ENCODE data around the gene RASSF3. TPM values are rescaled to one million over a fixed set of nuclear protein-coding genes. Genes with fewer than 3 reads are reported as not detected.

Gene RASSF3
- total and polyA plus RNA-seq, 2 of the 13 experiments (the other 11 are each of a cell fraction or from before 2014, with no cell fraction given), result 15.5 to 16.0 TPM

DNA sequence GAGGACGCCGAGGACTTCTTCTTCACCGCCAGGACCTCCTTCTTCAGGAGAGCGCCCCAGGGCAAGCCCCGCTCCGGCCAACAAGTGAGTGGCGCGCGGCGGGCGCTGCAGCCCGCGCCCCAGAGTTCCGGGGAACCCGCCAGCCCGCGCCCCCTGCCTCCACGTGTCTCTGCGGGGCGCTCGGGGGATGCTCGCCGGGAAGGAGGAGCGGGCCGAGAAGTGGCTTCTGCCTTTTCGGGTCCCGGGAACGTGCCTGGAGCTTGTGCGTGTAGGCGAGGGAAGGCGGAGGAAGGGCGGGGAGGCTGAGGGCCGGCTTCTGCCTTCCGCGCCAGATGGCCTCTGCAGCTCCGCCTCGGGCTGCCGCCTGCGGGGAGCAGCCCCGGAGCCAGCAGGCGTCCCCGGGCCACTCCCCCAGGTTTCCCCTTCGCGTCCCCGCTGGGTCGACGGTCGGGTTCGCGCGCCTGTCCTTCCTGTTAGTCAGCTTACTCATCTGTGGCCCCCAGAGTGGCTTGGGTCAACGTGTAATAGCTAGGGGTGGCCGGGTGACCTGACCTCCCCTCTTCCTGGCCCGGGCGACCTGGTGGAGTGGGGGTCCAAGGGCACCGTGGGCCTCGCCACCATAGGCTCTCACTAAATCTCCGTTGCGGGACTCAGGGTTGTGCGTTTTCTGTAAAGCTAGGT is 505 bp downstream of the RASSF3 start (continued):
- 0 out of 2 replicates have a peak, but pooled peaks have one; percentile 36 for TF ChIP-seq NFAT5 (CRISPR knock-in tag; IDR thresholded peaks at IDR 0.05)
- TF ChIP-seq, protein P1, sequence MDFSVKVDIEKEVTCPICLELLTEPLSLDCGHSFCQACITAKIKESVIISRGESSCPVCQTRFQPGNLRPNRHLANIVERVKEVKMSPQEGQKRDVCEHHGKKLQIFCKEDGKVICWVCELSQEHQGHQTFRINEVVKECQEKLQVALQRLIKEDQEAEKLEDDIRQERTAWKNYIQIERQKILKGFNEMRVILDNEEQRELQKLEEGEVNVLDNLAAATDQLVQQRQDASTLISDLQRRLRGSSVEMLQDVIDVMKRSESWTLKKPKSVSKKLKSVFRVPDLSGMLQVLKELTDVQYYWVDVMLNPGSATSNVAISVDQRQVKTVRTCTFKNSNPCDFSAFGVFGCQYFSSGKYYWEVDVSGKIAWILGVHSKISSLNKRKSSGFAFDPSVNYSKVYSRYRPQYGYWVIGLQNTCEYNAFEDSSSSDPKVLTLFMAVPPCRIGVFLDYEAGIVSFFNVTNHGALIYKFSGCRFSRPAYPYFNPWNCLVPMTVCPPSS (IDR thresholded peaks at IDR 0.05), result no peak
- TF ChIP-seq CC2D1A (CRISPR knock-in tag; IDR thresholded peaks at IDR 0.05), result no peak
- 0 out of 2 replicates have a peak, but pooled peaks have one; percentile 42 for TF ChIP-seq PRMT3 (CRISPR knock-in tag; IDR thresholded peaks at IDR 0.05; ENCODE audit: borderline replicate concordance, low read depth)
- no peak for TF ChIP-seq ZNF883 (CRISPR knock-in tag; IDR thresholded peaks at IDR 0.05; ENCODE audit: not compliant biosample characterization)
- TF ChIP-seq, protein P2, sequence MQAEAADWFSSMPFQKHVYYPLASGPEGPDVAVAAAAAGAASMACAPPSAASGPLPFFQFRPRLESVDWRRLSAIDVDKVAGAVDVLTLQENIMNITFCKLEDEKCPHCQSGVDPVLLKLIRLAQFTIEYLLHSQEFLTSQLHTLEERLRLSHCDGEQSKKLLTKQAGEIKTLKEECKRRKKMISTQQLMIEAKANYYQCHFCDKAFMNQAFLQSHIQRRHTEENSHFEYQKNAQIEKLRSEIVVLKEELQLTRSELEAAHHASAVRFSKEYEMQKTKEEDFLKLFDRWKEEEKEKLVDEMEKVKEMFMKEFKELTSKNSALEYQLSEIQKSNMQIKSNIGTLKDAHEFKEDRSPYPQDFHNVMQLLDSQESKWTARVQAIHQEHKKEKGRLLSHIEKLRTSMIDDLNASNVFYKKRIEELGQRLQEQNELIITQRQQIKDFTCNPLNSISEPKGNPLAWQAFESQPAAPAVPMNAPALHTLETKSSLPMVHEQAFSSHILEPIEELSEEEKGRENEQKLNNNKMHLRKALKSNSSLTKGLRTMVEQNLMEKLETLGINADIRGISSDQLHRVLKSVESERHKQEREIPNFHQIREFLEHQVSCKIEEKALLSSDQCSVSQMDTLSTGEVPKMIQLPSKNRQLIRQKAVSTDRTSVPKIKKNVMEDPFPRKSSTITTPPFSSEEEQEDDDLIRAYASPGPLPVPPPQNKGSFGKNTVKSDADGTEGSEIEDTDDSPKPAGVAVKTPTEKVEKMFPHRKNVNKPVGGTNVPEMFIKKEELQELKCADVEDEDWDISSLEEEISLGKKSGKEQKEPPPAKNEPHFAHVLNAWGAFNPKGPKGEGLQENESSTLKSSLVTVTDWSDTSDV (CRISPR knock-in tag; IDR thresholded peaks at IDR 0.05), result no peak
- no peak for TF ChIP-seq CBX2 (IDR thresholded peaks at IDR 0.05; ENCODE audit: low read depth, low read length)
- no peak for TF ChIP-seq CBX2 (CRISPR knock-in tag; IDR thresholded peaks at IDR 0.05; ENCODE audit: low read depth)
- no peak for TF ChIP-seq ZIK1 (CRISPR knock-in tag; IDR thresholded peaks at IDR 0.05; ENCODE audit: borderline replicate concordance, low read depth)
- no peak for TF ChIP-seq CHD4 (IDR thresholded peaks at IDR 0.05; ENCODE audit: borderline replicate concordance, low read length)
- peak; percentile 31; the same call in 1 of the 2 replicates for TF ChIP-seq MEIS2 (CRISPR knock-in tag; IDR thresholded peaks at IDR 0.05)
- TF ChIP-seq ZNF10 (CRISPR knock-in tag; IDR thresholded peaks at IDR 0.05; ENCODE audit: borderline replicate concordance, low read depth), result no peak
- TF ChIP-seq ZFP82 (CRISPR knock-in tag; IDR thresholded peaks at IDR 0.05; ENCODE audit: borderline replicate concordance), result no peak
- TF ChIP-seq SIX1 (CRISPR knock-in tag; IDR thresholded peaks at IDR 0.05; ENCODE audit: borderline replicate concordance), result no peak
- no peak for TF ChIP-seq ZSCAN12 (CRISPR knock-in tag; IDR thresholded peaks at IDR 0.05)
- TF ChIP-seq ATM (IDR thresholded peaks at IDR 0.05; ENCODE audit: borderline replicate concordance), result no peak
- no peak for TF ChIP-seq SMARCE1 (IDR thresholded peaks at IDR 0.05; ENCODE audit: borderline replicate concordance)
- TF ChIP-seq BCL3 (CRISPR knock-in tag; IDR thresholded peaks at IDR 0.05), result no peak
- TF ChIP-seq ZNF354B (CRISPR knock-in tag; IDR thresholded peaks at IDR 0.05), result no peak

All from HepG2 (cell line).